ENCODE measurements around the gene DCAF16. TPM values are rescaled to one million over a fixed set of nuclear protein-coding genes. Genes with fewer than 3 reads are reported as not detected.

DCAF16 gene
- polyA plus RNA-seq, 3 donors: 4.1 to 14.5 (median 4.6) TPM

GRCh38 chr4:17762726-17763125 is 47.8 kb downstream of the DCAF16 start:
- intact Hi-C loops (cut with micrococcal nuclease): no loop called here
- H3K79me2 ChIP-seq (ENCODE audit: insufficient read depth, low read length): no peaks in the 10 kb centered on the region
- H3K4me3 ChIP-seq (replicated peaks in 1 of 3; ENCODE audit: low read depth in 2 of 3, low read length in 3 of 3): no peak overlapping the region
- peak overlapping the region in 1 of 7 donors; percentile 47 for H3K27ac Mint-ChIP-seq
- H3K9me3 Mint-ChIP-seq: peaks cover 0 to 15% (median 10%) of the 10 kb centered on the region in 7 donors
- H3K9ac ChIP-seq (ENCODE audit: insufficient read depth, low read length, poor library complexity, severe bottlenecking): no peak overlapping the region
- no peak for DNase-seq
- H3K27ac ChIP-seq (ENCODE audit: low read depth in 1 of 2, low read length in 2 of 2): no peak overlapping the region
- no peak overlapping the region for H3K4me3 Mint-ChIP-seq
- H3K27me3 ChIP-seq (ENCODE audit: control insufficient read depth in 2 of 2, insufficient read depth in 2 of 2, low read length in 2 of 2): no peaks in the 10 kb centered on the region
- peaks cover 5 to 13% of the 10 kb centered on the region in 2 donors for H3K9me3 ChIP-seq (replicated peaks in 1 of 2; ENCODE audit: control insufficient read depth in 1 of 2, insufficient read depth in 1 of 2, low read length in 2 of 2)
- no peak overlapping the region for H3K4me2 ChIP-seq (replicated peaks; ENCODE audit: extremely low read depth, low read length, poor library complexity, severe bottlenecking)
- no peaks in the 10 kb centered on the region for H3K36me3 ChIP-seq (replicated peaks in 1 of 2; ENCODE audit: control insufficient read depth in 1 of 2, insufficient read depth in 2 of 2, low read length in 2 of 2)
- H3K27me3 Mint-ChIP-seq (ENCODE audit: low read depth in 3 of 3): peaks cover 0 to 3% (median 0%) of the 10 kb centered on the region in 3 donors
- no peaks in the 10 kb centered on the region for H4K20me1 ChIP-seq (ENCODE audit: insufficient read depth, low read length)
- no peak overlapping the region for H2AFZ ChIP-seq (ENCODE audit: insufficient read depth, low read depth, low read length, poor library complexity, severe bottlenecking)
- H3K36me3 Mint-ChIP-seq: no peaks in the 10 kb centered on the region
- peaks cover 3% of the 10 kb centered on the region for H3K4me1 Mint-ChIP-seq
- no peaks in the 10 kb centered on the region for H3K4me1 ChIP-seq (ENCODE audit: control insufficient read depth in 1 of 2, insufficient read depth in 2 of 2, low read length in 2 of 2)
- WGBS (ENCODE audit: insufficient coverage): 100% methylated on average over 1 of the region's 1 CpG
- no peak for TF ChIP-seq CTCF (IDR thresholded peaks at IDR 0.05)

GRCh38 chr4:17761062-17761461 is 49.5 kb downstream of the DCAF16 start:
- Histone ChIP-seq H3K9ac (ENCODE audit: insufficient read depth, low read length, poor library complexity, severe bottlenecking) (no peak overlapping the region), H3K4me1 (ENCODE audit: control insufficient read depth in 1 of 2, insufficient read depth in 2 of 2, low read length in 2 of 2) (no peaks in the 10 kb centered on the region), H2AFZ (ENCODE audit: insufficient read depth, low read depth, low read length, poor library complexity, severe bottlenecking) (no peak overlapping the region), H3K4me3 (replicated peaks in 1 of 3; ENCODE audit: low read depth in 2 of 3, low read length in 3 of 3) (no peak overlapping the region), H4K20me1 (ENCODE audit: insufficient read depth, low read length) (no peaks in the 10 kb centered on the region), H3K36me3 (replicated peaks in 1 of 2; ENCODE audit: control insufficient read depth in 1 of 2, insufficient read depth in 2 of 2, low read length in 2 of 2) (no peaks in the 10 kb centered on the region), H3K27me3 (ENCODE audit: control insufficient read depth in 2 of 2, insufficient read depth in 2 of 2, low read length in 2 of 2) (no peaks in the 10 kb centered on the region), H3K79me2 (ENCODE audit: insufficient read depth, low read length) (no peaks in the 10 kb centered on the region), H3K4me2 (replicated peaks; ENCODE audit: extremely low read depth, low read length, poor library complexity, severe bottlenecking) (no peak overlapping the region), H3K27ac (ENCODE audit: low read depth in 1 of 2, low read length in 2 of 2) (no peak overlapping the region), H3K9me3 (replicated peaks in 1 of 2; ENCODE audit: control insufficient read depth in 1 of 2, insufficient read depth in 1 of 2, low read length in 2 of 2) (peaks cover 0 to 4% of the 10 kb centered on the region in 2 donors)
- Mint-ChIP-seq H3K36me3 (no peaks in the 10 kb centered on the region), H3K4me3 (no peak overlapping the region), H3K27me3 (ENCODE audit: low read depth in 3 of 3) (peaks cover 0 to 3% (median 0%) of the 10 kb centered on the region in 3 donors), H3K9me3 (peaks cover 0 to 10% (median 5%) of the 10 kb centered on the region in 7 donors), H3K27ac (no peak overlapping the region), H3K4me1 (peaks cover 3% of the 10 kb centered on the region)
- intact Hi-C loops (cut with micrococcal nuclease): no loop called here
- no peak for DNase-seq
- TF ChIP-seq CTCF (IDR thresholded peaks at IDR 0.05): no peak
- no CpG with 5 or more reads among the region's 1 CpG for WGBS (ENCODE audit: insufficient coverage)
